Activated naive CD4-positive, alpha-beta T cell treated with anti-CD3 and anti-CD28 coated beads, Interleukin-2, amount 50 U/mL, for 24 hours (primary cell): ENCODE results near the gene HSD11B1L.

ENCODE experiments used
- H3K27ac Mint-ChIP-seq: one replicate; pipeline ENCODE4 v1.8.0; 2021; ENCODE audit warnings: mild to moderate bottlenecking, mixed read lengths
- H3K27me3 Mint-ChIP-seq: one replicate; pipeline ENCODE4 v1.8.0; 2021; ENCODE audit warnings: mixed read lengths
- H3K36me3 Mint-ChIP-seq: one replicate; pipeline ENCODE4 v1.8.0; 2021; ENCODE audit warnings: mixed read lengths
- H3K4me1 Mint-ChIP-seq: one replicate; pipeline ENCODE4 v1.8.0; 2021; ENCODE audit warnings: mixed read lengths
- H3K4me3 Mint-ChIP-seq: one replicate; pipeline ENCODE4 v1.8.0; 2021; ENCODE audit warnings: mild to moderate bottlenecking, mixed read lengths
- H3K9me3 Mint-ChIP-seq: one replicate; pipeline ENCODE4 v1.8.0; 2021; ENCODE audit warnings: mixed read lengths

Gene HSD11B1L

GRCh38 chr19:5654931-5655330 is 25.9 kb upstream of the HSD11B1L start:
- no peaks in the 10 kb centered on the region for H3K9me3 Mint-ChIP-seq
- H3K36me3 Mint-ChIP-seq = peaks cover 15% of the 10 kb centered on the region
- no peaks in the 10 kb centered on the region for H3K4me1 Mint-ChIP-seq
- H3K27ac Mint-ChIP-seq = no peak overlapping the region
- no peaks in the 10 kb centered on the region for H3K27me3 Mint-ChIP-seq
- no peak overlapping the region for H3K4me3 Mint-ChIP-seq

DNA sequence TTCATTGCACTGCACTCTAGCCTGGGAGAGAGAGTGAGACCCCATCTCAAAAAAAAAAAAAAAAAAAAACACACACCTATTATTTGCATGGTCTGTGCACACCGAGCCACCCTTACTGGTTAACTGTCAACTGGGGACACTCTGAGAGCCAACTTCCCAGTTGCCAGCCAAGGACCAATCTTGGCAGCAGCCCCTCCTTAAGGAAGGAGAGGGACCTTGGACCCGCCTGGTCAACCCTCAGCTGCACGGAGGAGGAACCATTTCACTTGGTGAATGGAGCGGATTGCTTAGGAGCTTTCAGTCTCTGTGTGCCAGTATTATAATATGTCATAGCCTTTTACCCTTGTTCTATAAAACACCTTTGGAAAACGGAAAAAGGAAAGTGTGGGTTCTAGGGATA is 25.4 kb upstream of the HSD11B1L start:
- Mint-ChIP-seq H3K27ac (no peak overlapping the region), H3K36me3 (peaks cover 14% of the 10 kb centered on the region)

GRCh38 chr19:5661483-5661882 is 19.3 kb upstream of the HSD11B1L start:
- Mint-ChIP-seq H3K36me3 (peaks cover 8% of the 10 kb centered on the region), H3K4me1 (no peaks in the 10 kb centered on the region), H3K4me3 (no peak overlapping the region), H3K9me3 (no peaks in the 10 kb centered on the region), H3K27ac (no peak overlapping the region), H3K27me3 (no peaks in the 10 kb centered on the region)

More for the DNA sequence above, 25.4 kb upstream of the HSD11B1L start:
- Mint-ChIP-seq H3K9me3 (no peaks in the 10 kb centered on the region), H3K4me1 (no peaks in the 10 kb centered on the region), H3K4me3 (no peak overlapping the region), H3K27me3 (no peaks in the 10 kb centered on the region)

- peaks cover 6% of the 10 kb centered on the region for H3K36me3 Mint-ChIP-seq
- no peaks in the 10 kb centered on the region for H3K27me3 Mint-ChIP-seq
- H3K4me3 Mint-ChIP-seq = no peak overlapping the region
- H3K27ac Mint-ChIP-seq = no peak overlapping the region
- no peaks in the 10 kb centered on the region for H3K9me3 Mint-ChIP-seq
- H3K4me1 Mint-ChIP-seq = no peaks in the 10 kb centered on the region
These were observed 16.9 kb upstream of the HSD11B1L start for GRCh38 chr19:5663904-5664303.

GRCh38 chr19:5664515-5664914 is 16.3 kb upstream of the HSD11B1L start:
- H3K4me3 Mint-ChIP-seq = no peak overlapping the region
- no peaks in the 10 kb centered on the region for H3K4me1 Mint-ChIP-seq
- H3K36me3 Mint-ChIP-seq = peaks cover 4% of the 10 kb centered on the region
- H3K9me3 Mint-ChIP-seq = no peaks in the 10 kb centered on the region
- no peaks in the 10 kb centered on the region for H3K27me3 Mint-ChIP-seq
- no peak overlapping the region for H3K27ac Mint-ChIP-seq

- H3K9me3 Mint-ChIP-seq = no peaks in the 10 kb centered on the region
- H3K36me3 Mint-ChIP-seq = no peaks in the 10 kb centered on the region
- H3K4me1 Mint-ChIP-seq = no peaks in the 10 kb centered on the region
- peak overlapping the region; percentile 65 for H3K27ac Mint-ChIP-seq
- no peak overlapping the region for H3K4me3 Mint-ChIP-seq
- H3K27me3 Mint-ChIP-seq = no peaks in the 10 kb centered on the region
These were observed 14.9 kb upstream of the HSD11B1L start for GRCh38 chr19:5665781-5666513.

DNA sequence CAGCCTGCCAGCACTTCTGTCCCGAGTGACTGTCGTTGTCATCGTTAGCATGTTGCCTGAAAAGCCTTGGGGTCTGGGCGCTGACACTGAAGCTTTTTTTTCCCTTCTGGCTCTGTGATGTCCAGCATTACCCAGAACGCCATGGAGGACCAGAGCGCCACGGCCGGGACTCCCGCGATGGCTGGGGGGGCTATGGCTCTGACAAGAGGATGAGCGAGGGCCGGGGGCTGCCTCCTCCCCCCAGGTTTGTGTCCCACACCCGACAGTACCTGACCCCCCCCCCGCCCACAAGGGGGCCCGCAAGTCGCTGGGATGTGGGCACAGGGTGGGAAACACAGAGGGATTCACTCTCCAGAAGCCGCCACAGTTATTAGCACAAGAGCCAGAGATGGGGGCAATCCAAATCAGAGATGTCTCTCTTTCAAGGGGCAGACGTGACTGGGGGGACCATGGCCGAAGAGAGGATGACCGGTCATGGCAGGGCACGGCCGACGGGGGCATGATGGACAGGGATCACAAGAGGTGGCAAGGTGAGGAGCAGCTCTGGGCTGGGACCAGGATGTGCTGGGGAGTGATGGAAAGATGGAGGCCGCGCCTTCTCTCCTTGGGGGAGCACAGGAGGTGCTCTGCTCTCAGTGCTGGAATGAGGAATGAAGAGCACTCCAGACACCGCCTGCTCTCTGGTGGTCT is 13.8 kb upstream of the HSD11B1L start:
- Mint-ChIP-seq H3K36me3 (no peaks in the 10 kb centered on the region), H3K9me3 (no peaks in the 10 kb centered on the region), H3K27ac (peak overlapping the region; percentile 38), H3K4me3 (no peak overlapping the region), H3K4me1 (no peaks in the 10 kb centered on the region), H3K27me3 (no peaks in the 10 kb centered on the region)

DNA sequence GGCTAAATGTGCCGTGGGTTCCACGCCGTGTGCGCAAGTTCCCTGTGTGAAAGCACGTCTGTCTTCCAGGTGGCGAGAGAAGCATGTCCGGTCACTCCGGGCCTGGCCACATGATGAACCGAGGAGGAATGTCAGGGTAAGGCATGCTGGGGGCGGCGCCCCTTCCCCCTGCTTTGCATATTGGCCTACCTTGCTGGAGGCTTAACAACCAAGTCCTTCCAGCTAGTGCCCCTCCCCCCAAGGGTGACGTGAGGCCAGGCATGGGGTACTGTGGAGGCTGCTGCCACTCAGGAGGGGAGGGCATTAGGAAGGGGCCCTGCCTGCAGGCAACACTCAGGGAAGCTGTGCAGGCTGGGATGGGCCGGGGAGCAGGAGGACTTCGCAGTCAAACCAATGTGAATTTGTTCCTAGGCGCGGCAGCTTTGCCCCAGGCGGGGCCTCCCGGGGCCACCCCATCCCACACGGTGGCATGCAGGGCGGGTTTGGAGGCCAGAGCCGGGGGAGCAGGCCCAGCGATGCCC is 13.0 kb upstream of the HSD11B1L start:
- H3K27me3 Mint-ChIP-seq = no peaks in the 10 kb centered on the region
- no peaks in the 10 kb centered on the region for H3K9me3 Mint-ChIP-seq
- H3K36me3 Mint-ChIP-seq = no peaks in the 10 kb centered on the region
- no peak overlapping the region for H3K4me3 Mint-ChIP-seq
- peak overlapping the region; percentile 38 for H3K27ac Mint-ChIP-seq
- H3K4me1 Mint-ChIP-seq = no peaks in the 10 kb centered on the region

- H3K27ac Mint-ChIP-seq = no peak overlapping the region
These were observed 11.6 kb upstream of the HSD11B1L start for GRCh38 chr19:5669212-5669611.

GRCh38 chr19:5671600-5671999 is 9.2 kb upstream of the HSD11B1L start:
- Mint-ChIP-seq H3K27me3 (no peaks in the 10 kb centered on the region), H3K36me3 (no peaks in the 10 kb centered on the region), H3K4me3 (no peak overlapping the region), H3K9me3 (no peaks in the 10 kb centered on the region), H3K4me1 (no peaks in the 10 kb centered on the region), H3K27ac (no peak overlapping the region)

More at GRCh38 chr19:5669212-5669611, 11.6 kb upstream of the HSD11B1L start:
- H3K36me3 Mint-ChIP-seq = no peaks in the 10 kb centered on the region
- H3K9me3 Mint-ChIP-seq = no peaks in the 10 kb centered on the region
- no peaks in the 10 kb centered on the region for H3K4me1 Mint-ChIP-seq
- no peak overlapping the region for H3K4me3 Mint-ChIP-seq
- H3K27me3 Mint-ChIP-seq = no peaks in the 10 kb centered on the region

- H3K27me3 Mint-ChIP-seq = no peaks in the 10 kb centered on the region
- H3K4me1 Mint-ChIP-seq = no peaks in the 10 kb centered on the region
- H3K4me3 Mint-ChIP-seq = no peak overlapping the region
- H3K36me3 Mint-ChIP-seq = no peaks in the 10 kb centered on the region
- peak overlapping the region; percentile 23 for H3K27ac Mint-ChIP-seq
- no peaks in the 10 kb centered on the region for H3K9me3 Mint-ChIP-seq
These were observed 7.9 kb upstream of the HSD11B1L start for GRCh38 chr19:5672708-5673459.

DNA sequence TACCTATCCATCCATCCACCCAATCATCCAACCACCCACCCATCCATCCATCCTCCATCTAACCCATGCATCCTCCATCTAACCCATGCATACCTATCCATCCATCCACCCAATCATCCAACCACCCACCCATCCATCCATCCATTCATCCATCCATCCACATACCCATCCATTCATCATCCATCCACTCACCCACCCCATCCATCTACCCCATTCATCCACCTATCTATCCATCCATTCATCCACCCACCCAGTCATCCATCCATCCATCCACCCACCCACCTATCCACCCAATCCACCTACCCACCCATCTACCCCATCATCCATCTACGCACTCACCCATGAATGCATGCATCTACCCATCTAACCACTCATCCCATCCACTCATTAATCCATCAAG is 7.1 kb upstream of the HSD11B1L start:
- no peaks in the 10 kb centered on the region for H3K27me3 Mint-ChIP-seq
- no peaks in the 10 kb centered on the region for H3K9me3 Mint-ChIP-seq
- no peaks in the 10 kb centered on the region for H3K36me3 Mint-ChIP-seq
- H3K27ac Mint-ChIP-seq = peak overlapping the region; percentile 5
- H3K4me3 Mint-ChIP-seq = no peak overlapping the region
- H3K4me1 Mint-ChIP-seq = no peaks in the 10 kb centered on the region

GRCh38 chr19:5674714-5675113 is 6.1 kb upstream of the HSD11B1L start:
- Mint-ChIP-seq H3K9me3 (no peaks in the 10 kb centered on the region), H3K27me3 (no peaks in the 10 kb centered on the region), H3K36me3 (no peaks in the 10 kb centered on the region), H3K4me1 (peaks cover 5% of the 10 kb centered on the region), H3K27ac (no peak overlapping the region), H3K4me3 (no peak overlapping the region)

GRCh38 chr19:5676105-5676771 is 4.6 kb upstream of the HSD11B1L start:
- Mint-ChIP-seq H3K9me3 (no peaks in the 10 kb centered on the region), H3K36me3 (no peaks in the 10 kb centered on the region), H3K27ac (peak overlapping the region; percentile 53), H3K4me1 (peaks cover 11% of the 10 kb centered on the region), H3K4me3 (no peak overlapping the region), H3K27me3 (no peaks in the 10 kb centered on the region)

DNA sequence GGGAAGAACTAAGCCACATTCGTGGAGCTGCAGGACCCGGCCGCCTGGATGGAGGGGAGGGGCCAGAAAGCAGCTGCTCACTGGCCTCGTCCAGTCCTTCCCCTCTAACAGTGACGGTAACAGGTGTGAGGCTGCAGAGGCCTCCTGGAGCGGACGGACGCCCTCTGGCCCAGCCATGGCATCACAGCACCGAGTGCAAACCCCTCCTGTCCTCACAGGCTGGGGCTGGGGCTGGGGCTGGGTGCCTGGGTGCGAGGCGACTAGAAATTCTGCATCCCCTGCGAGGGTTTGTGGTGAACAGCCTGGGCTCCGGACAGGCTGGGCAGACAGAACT is 4.1 kb upstream of the HSD11B1L start:
- Mint-ChIP-seq H3K27me3 (no peaks in the 10 kb centered on the region), H3K9me3 (no peaks in the 10 kb centered on the region), H3K4me1 (peaks cover 16% of the 10 kb centered on the region), H3K27ac (no peak overlapping the region), H3K36me3 (no peaks in the 10 kb centered on the region), H3K4me3 (no peak overlapping the region)
